ENCODE measurements around the gene CASZ1.

The CASZ1 gene

DNA sequence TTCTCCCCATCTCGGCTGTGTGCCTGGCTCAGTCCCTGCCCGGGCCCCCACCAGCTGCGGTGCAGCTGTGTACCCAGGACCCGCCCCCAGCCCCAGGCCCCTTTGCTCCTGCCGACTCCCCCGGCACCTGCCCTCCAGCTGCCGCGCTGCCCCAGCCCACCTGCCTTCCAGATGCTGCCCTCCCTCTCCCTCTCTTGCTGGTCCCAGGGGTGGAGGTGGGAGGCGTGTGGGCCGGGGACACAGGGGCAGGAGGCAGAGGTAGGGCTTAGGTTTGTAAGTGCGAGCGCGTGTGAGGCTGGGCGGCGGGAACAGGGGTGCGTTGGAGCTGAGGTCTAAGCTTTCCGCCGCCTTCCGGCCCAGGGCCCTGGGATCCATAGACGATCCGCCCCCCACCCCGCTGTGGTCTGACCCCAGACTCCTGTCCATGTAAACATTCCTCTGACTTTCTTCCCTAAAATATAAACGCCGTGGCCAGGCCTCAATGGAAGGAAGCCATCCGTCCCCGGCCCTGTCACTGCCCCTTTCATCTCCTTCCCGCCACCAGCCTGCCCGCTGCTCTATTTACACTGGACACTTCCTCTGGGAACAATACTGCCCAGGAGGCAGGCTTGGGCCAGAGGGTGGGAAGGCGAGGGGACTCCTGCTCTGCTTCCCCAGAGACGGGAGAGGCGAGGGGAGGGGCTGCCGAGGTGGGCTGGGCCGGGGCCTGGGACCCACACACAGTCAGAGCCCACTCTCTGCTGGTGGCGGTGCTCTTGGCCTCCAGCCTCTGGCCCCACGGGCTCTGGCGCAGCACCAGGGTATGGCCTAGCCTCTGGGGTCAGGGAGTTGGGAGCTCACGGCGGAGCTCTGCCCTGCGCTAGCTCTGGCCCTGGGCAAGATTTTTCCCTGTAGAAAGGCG, 128.3 kb downstream of the CASZ1 start:
- TF ChIP-seq, protein P1, sequence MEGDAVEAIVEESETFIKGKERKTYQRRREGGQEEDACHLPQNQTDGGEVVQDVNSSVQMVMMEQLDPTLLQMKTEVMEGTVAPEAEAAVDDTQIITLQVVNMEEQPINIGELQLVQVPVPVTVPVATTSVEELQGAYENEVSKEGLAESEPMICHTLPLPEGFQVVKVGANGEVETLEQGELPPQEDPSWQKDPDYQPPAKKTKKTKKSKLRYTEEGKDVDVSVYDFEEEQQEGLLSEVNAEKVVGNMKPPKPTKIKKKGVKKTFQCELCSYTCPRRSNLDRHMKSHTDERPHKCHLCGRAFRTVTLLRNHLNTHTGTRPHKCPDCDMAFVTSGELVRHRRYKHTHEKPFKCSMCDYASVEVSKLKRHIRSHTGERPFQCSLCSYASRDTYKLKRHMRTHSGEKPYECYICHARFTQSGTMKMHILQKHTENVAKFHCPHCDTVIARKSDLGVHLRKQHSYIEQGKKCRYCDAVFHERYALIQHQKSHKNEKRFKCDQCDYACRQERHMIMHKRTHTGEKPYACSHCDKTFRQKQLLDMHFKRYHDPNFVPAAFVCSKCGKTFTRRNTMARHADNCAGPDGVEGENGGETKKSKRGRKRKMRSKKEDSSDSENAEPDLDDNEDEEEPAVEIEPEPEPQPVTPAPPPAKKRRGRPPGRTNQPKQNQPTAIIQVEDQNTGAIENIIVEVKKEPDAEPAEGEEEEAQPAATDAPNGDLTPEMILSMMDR (IDR thresholded peaks at IDR 0.05; ENCODE audit: low read depth, low read length) = no peak
- no peak overlapping the region for H3K4me3 ChIP-seq (ENCODE audit: low read depth, low read length)

DNA sequence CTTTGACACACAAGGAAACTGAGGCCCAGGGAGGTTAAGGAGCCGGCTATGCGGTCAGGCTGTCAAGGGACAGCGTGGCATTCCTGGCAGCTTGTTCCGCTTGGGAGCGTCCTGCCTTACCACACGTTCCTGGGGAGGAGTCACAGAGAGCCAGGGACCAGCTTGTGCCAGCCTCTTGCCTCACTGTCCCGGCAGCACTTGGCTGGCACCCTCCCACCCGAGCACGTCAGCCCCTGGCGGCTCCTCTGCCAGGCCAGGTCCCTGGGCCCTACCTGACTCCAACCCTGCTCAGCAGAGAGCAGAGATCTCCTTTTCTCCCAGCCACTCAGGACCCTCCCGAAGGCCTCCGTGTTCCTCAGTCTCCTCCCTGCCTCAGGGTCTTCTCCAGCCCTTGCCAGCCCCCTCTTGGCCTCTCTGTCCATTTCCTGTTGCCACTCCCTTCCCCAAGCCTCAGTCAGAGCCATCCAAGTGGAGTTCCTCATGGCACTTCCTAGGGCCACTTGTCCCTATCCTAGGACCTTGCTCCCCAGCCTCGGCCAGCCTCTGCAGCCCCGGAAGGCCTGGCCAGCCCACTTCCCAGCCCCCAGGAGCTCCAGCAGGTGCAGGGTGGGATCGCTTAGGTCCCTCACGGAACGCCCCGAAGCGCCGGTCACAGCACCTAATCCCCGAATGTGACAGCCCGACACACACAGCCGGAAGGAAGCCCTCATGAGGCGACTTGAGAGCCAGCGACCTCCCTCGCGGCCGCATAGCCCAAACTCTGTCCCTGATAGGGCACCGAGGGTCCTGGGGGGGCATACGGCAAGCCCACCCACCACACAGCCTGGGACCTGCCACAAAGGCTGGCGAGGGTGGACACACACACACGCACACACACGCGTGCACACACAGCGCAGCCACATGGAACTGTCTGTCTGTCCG, 130.3 kb downstream of the CASZ1 start:
- H3K4me3 ChIP-seq (ENCODE audit: low read depth, low read length) = no peak overlapping the region
- TF ChIP-seq, protein P1 (IDR thresholded peaks at IDR 0.05; ENCODE audit: low read depth, low read length) = no peak

DNA sequence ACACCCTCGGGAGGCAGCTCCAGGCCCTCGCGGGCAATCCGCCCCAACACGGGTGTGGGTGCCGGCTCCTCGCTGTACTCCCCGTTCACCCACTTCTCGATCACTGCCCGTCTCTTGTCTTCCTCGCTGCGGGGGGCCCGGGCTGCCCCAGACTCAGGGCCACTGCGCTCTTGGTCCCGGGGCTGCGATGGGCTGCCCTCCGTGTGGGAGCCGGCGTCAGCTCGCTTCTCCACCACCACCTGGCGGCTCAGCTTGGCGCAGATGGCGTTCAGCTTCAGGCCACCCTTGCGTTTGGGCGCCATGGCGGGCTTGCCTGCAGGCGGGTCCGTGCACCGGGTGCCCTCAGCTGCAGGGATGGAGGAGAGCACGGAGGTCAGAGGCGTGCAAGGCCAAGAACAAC, 131.2 kb downstream of the CASZ1 start:
- TF ChIP-seq, protein P1 (IDR thresholded peaks at IDR 0.05; ENCODE audit: low read depth, low read length) = no peak
- no peak overlapping the region for H3K4me3 ChIP-seq (ENCODE audit: low read depth, low read length)

DNA sequence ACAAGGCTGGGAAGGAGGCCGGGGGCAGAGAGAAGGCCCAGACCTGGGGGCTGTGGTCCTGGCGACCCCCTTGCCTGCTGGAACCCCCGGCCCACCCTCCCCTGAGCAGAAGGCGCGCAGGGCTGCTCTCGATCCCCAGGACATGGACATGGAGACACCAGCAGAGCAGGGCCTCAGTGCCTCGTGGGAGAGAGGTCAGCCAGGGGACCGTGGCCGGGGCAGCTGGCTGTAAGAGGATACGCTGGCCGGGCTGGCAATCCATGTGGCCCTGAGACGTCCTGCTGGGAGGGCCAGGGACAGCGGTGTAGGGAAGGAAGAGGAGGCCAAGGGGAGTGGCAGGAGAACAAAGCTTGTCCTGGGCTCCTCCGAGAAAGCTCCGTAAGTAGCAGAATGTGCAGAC, 132.2 kb downstream of the CASZ1 start:
- no peak overlapping the region for H3K4me3 ChIP-seq (ENCODE audit: low read depth, low read length)
- TF ChIP-seq, protein P1 (IDR thresholded peaks at IDR 0.05; ENCODE audit: low read depth, low read length) = no peak

DNA sequence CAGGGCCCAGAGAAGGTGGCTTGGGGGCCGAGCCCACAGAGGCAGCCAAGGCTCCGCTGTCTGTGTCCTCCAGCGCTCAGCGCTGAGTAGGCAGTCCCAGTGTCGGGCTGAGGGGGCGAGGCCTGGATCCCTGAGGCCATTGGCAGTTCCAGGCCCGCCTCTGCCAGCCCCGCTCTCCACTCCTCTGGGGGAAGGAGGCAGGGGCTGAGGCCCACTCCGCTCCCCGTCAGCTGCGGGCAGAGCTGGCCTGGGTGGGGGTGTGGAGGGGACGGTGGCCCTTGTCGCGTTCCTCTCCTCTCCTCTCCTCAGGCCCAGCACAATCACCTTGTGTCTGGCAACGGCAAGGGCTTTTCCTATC, 132.8 kb downstream of the CASZ1 start:
- TF ChIP-seq, protein P1 (IDR thresholded peaks at IDR 0.05; ENCODE audit: low read depth, low read length) = no peak
- no peak overlapping the region for H3K4me3 ChIP-seq (ENCODE audit: low read depth, low read length)

DNA sequence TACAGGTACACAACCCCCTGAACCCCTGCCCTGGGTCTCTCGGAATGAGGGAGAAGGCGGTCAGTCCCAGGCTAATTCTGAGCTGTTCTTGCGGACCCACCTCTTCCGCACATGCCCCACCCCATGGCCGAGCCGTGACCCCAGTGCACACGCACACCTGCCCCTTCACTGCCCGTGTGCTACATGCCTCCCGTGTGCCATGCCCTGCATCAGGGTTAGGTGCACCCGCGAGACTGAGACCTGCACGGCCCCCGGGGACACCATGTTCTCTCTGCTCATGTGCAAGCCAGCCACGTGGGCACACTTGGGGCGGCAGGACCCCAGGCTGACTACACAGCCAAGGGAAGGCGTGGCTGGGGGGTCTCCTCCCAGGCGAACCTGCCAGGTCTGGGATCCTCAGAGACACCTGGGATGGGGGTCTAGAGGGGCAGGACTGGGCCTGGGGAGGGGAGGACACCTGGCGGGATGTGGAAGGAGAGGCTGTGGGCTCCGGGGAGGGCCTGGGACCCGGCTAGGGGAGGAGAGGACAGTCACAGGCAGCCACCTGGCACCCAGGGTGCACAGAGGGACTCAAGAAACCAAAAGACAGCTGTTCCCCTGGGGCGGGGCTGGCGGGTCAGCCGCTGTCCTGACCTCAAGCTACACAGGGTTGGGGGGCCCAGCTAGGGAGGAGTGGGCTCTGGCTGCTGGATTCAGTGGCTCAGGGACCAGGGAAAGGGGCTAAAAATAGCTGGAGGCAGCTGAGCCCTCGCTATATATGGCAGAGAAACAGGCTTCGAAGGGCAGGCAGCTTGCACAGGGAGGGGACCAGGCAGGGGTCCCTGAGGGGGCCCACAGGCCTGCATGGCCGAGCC, 133.4 kb downstream of the CASZ1 start:
- TF ChIP-seq, protein P1 (IDR thresholded peaks at IDR 0.05; ENCODE audit: low read depth, low read length) = no peak
- H3K4me3 ChIP-seq (ENCODE audit: low read depth, low read length) = no peak overlapping the region
